ENCODE measurements around the gene FIGNL1. TPM values are rescaled to one million over a fixed set of nuclear protein-coding genes. Genes with fewer than 3 reads are reported as not detected.

Gene FIGNL1
- total RNA-seq, 1 experiment from 2014 or later, result 4.7 TPM

GRCh38 chr7:50400114-50400513 lies 50.0 kb downstream of the FIGNL1 start:
- DNase-seq (ENCODE audit: extremely low read depth, low read depth), result no peak

GRCh38 chr7:50399635-50400034 lies 50.5 kb downstream of the FIGNL1 start:
- no peak for DNase-seq (ENCODE audit: extremely low read depth, low read depth)

GRCh38 chr7:50399206-50399605 lies 50.9 kb downstream of the FIGNL1 start:
- no peak for DNase-seq (ENCODE audit: extremely low read depth, low read depth)

- no peak for DNase-seq (ENCODE audit: extremely low read depth, low read depth)
Measured at GRCh38 chr7:50397971-50398324, 52.2 kb downstream of the FIGNL1 start.

GRCh38 chr7:50397320-50397970 lies 52.7 kb downstream of the FIGNL1 start:
- no peak for DNase-seq (ENCODE audit: extremely low read depth, low read depth)

- no peak for DNase-seq (ENCODE audit: extremely low read depth, low read depth)
Measured at GRCh38 chr7:50396856-50397255, 53.3 kb downstream of the FIGNL1 start.

- DNase-seq (ENCODE audit: extremely low read depth, low read depth), result no peak
Measured at GRCh38 chr7:50394315-50394714, 55.8 kb downstream of the FIGNL1 start.

Small RNA genes within 50 kb of the gene (small RNA-seq; reads per million reads assigned to genes)
- 0 reads per million in 2 experiments for gene RNU6-1091P

Other genes with a start within 250 kb of the FIGNL1 start
- gene IKZF1, start 145.6 kb downstream of the FIGNL1 start, total RNA-seq (2014; rRNA removed; shearing (Covaris generic)), result not detected in 2 replicates
- gene DDC, start 115.1 kb upstream of the FIGNL1 start, total RNA-seq (2014; rRNA removed; shearing (Covaris generic)), result not detected in 2 replicates

Data from NCI-H460 (cell line).